Smooth muscle cell (in vitro differentiated cells): ENCODE measurements around the gene NR2F2. TPM values are rescaled to one million over a fixed set of nuclear protein-coding genes. Genes with fewer than 3 reads are reported as not detected.
"Not testable (repeated sequence)": the region's sequence is repeated elsewhere in the genome, so short reads cannot be mapped to it uniquely, and the experiment has no call there.

ENCODE experiments used
- DNase-seq: peaks from one replicate; lab custom pipeline; 2025; ENCODE audit not compliant: unreplicated experiment; lab: John Stamatoyannopoulos, UW
- H2AFZ ChIP-seq: fragments of 200-600 bp; sonication (generic); 2 replicates; pipeline ENCODE4 v1.6.0; 2016; ENCODE audit warnings: antibody characterized with exemption, low read depth, mild to moderate bottlenecking
- H3F3A ChIP-seq: fragments of 200-600 bp; sonication (generic); 2 replicates; pipeline ENCODE4 v1.6.0; 2017; ENCODE audit warnings: antibody characterized with exemption, low read depth
- H3K27ac ChIP-seq: fragments of 200-600 bp; sonication (generic); 2 replicates; pipeline ENCODE4 v1.5.1; 2016; ENCODE audit warnings: low read depth, mild to moderate bottlenecking
- H3K27me3 ChIP-seq: fragments of 200-600 bp; sonication (generic); 2 replicates; pipeline ENCODE4 v1.6.1; 2016; ENCODE audit warnings: low read depth, mild to moderate bottlenecking
- H3K36me3 ChIP-seq: fragments of 200-600 bp; sonication (generic); 2 replicates; pipeline ENCODE4 v1.5.1; 2016; ENCODE audit warnings: low read depth
- H3K4me1 ChIP-seq: fragments of 200-600 bp; sonication (generic); 2 replicates; pipeline ENCODE4 v1.5.1; 2016; ENCODE audit warnings: low read depth
- H3K4me2 ChIP-seq: fragments of 200-600 bp; sonication (generic); 2 replicates; pipeline ENCODE4 v1.6.0; 2016; ENCODE audit warnings: mild to moderate bottlenecking
- H3K4me3 ChIP-seq: fragments of 200-600 bp; sonication (generic); 2 replicates; pipeline ENCODE4 v1.5.1; 2016; ENCODE audit warnings: mild to moderate bottlenecking
- H3K79me2 ChIP-seq: fragments of 200-600 bp; sonication (generic); 2 replicates; pipeline ENCODE4 v1.6.0; 2016; ENCODE audit warnings: low read depth, mild to moderate bottlenecking
- H3K9ac ChIP-seq: fragments of 200-600 bp; sonication (generic); 2 replicates; pipeline ENCODE4 v1.6.0; 2016; ENCODE audit warnings: low read depth
- H3K9me3 ChIP-seq: fragments of 200-600 bp; sonication (generic); replicated peaks from 2 replicates; pipeline ENCODE4 v1.5.1; 2016; ENCODE audit warnings: low read depth
- H4K20me1 ChIP-seq: fragments of 200-600 bp; sonication (generic); 2 replicates; pipeline ENCODE4 v1.6.0; 2016; ENCODE audit warnings: low read depth
- CTCF ChIP-seq: fragments of 200-600 bp; sonication (generic); IDR thresholded peaks from 2 replicates; pipeline ENCODE4 v1.5.1; 2017; ENCODE audit warnings: borderline replicate concordance, mild to moderate bottlenecking, antibody characterized with exemption; ENCODE audit not compliant: insufficient read depth, poor library complexity, severe bottlenecking
- WGBS: methylation state at CpG from one replicate; pipeline ENCODE4 v1.1.7; 2016; ENCODE audit warnings: low lambda C conversion rate; 5-methylcytosine and 5-hydroxymethylcytosine counted together
- polyA plus RNA-seq: library from polyadenylated mRNA; unstranded; fragments of >200 nt; fragmentation: Nextera tagmentation; extraction: Ambion mirVana; gene quantifications from 2 replicates; pipeline ENCODE4 v1.2.1, GENCODE V29; 2016
- total RNA-seq: library from RNA; depleted of rRNA; stranded (reverse); fragments of >200 nt; gene quantifications from 2 replicates; pipeline ENCODE4 v1.2.3, GENCODE V29; 2014

Gene NR2F2
- total and polyA plus RNA-seq, 2 experiments from 2014 or later, result 4.7 to 9.8 TPM

- Histone ChIP-seq H3K36me3 (no peaks in the 10 kb centered on the region), H4K20me1 (no peaks in the 10 kb centered on the region), H3K4me1 (peaks cover 23% of the 10 kb centered on the region), H3K4me2 (no peak overlapping the region), H3K27me3 (peaks cover 97% of the 10 kb centered on the region), H3K79me2 (no peaks in the 10 kb centered on the region), H2AFZ (no peak overlapping the region), H3K4me3 (no peak overlapping the region), H3K9ac (no peak overlapping the region), H3F3A (no peaks in the 10 kb centered on the region), H3K9me3 (no peaks in the 10 kb centered on the region), H3K27ac (no peak overlapping the region)
- DNase-seq, result no peak
- 33% methylated on average over 19 of the region's 19 CpGs for WGBS
- TF ChIP-seq CTCF, result no peak
These were observed 38.9 kb downstream of the NR2F2 start for GRCh38 chr15:96369351-96369750.

- Histone ChIP-seq H4K20me1 (no peaks in the 10 kb centered on the region), H3F3A (no peaks in the 10 kb centered on the region), H3K9ac (no peak overlapping the region), H3K4me2 (no peak overlapping the region), H3K4me3 (no peak overlapping the region), H3K27ac (no peak overlapping the region), H3K79me2 (no peaks in the 10 kb centered on the region), H3K9me3 (no peaks in the 10 kb centered on the region), H3K27me3 (peaks cover 97% of the 10 kb centered on the region), H2AFZ (no peak overlapping the region), H3K4me1 (peaks cover 22% of the 10 kb centered on the region), H3K36me3 (no peaks in the 10 kb centered on the region)
- TF ChIP-seq CTCF, result no peak
- no peak for DNase-seq
- 22% methylated on average over 22 of the region's 22 CpGs for WGBS
These were observed 39.5 kb downstream of the NR2F2 start for GRCh38 chr15:96369825-96370621.

- Histone ChIP-seq H3K4me3 (no peak overlapping the region), H2AFZ (no peak overlapping the region), H3K36me3 (no peaks in the 10 kb centered on the region), H3K27ac (no peak overlapping the region), H3K4me2 (no peak overlapping the region), H3K9ac (no peak overlapping the region), H3K9me3 (no peaks in the 10 kb centered on the region), H3K4me1 (peaks cover 7% of the 10 kb centered on the region), H3F3A (no peaks in the 10 kb centered on the region), H3K79me2 (no peaks in the 10 kb centered on the region), H3K27me3 (peaks cover 92% of the 10 kb centered on the region), H4K20me1 (no peaks in the 10 kb centered on the region)
- DNase-seq, result no peak
- no peak for TF ChIP-seq CTCF
- WGBS, result 91% methylated on average over 2 of the region's 2 CpGs
These were observed 42.1 kb downstream of the NR2F2 start for GRCh38 chr15:96372554-96372953.

- no peaks in the 10 kb centered on the region for H3K4me1 ChIP-seq
- WGBS, result 86% methylated on average over 5 of the region's 5 CpGs
- H3K4me2 ChIP-seq, result no peak overlapping the region
- no peaks in the 10 kb centered on the region for H4K20me1 ChIP-seq
- no peak overlapping the region for H3K27ac ChIP-seq
- no peak overlapping the region for H3K9ac ChIP-seq
- no peak overlapping the region for H3K4me3 ChIP-seq
- peaks cover 84% of the 10 kb centered on the region for H3K27me3 ChIP-seq
- no peaks in the 10 kb centered on the region for H3K36me3 ChIP-seq
- H3K9me3 ChIP-seq, result no peaks in the 10 kb centered on the region
- H2AFZ ChIP-seq, result no peak overlapping the region
- TF ChIP-seq CTCF, result no peak
- H3K79me2 ChIP-seq, result no peaks in the 10 kb centered on the region
- H3F3A ChIP-seq, result no peaks in the 10 kb centered on the region
- no peak for DNase-seq
These were observed 44.0 kb downstream of the NR2F2 start for GRCh38 chr15:96374499-96374898.

GRCh38 chr15:96379592-96379991 lies 49.1 kb downstream of the NR2F2 start:
- H3K27ac ChIP-seq, H3K9me3 ChIP-seq, H3K36me3 ChIP-seq, H3K4me1 ChIP-seq, H3K79me2 ChIP-seq, H4K20me1 ChIP-seq, H3K4me2 ChIP-seq, H3K9ac ChIP-seq, H3K4me3 ChIP-seq, H3F3A ChIP-seq, H2AFZ ChIP-seq, DNase-seq: not testable (repeated sequence)
- H3K27me3 ChIP-seq, result peaks cover 36% of the 10 kb centered on the region
- 65% methylated on average over 1 of the region's 2 CpGs for WGBS
